Common myeloid progenitor, CD34-positive (primary cell): ENCODE data around the gene UBE2F.

Source experiments
- CTCF ChIA-PET: fragments of 350-600 bp; sonication (Branson Sonifier 250); formaldehyde crosslinking; loops from one replicate; lab custom pipeline; 2021; ENCODE audit warnings: antibody characterized with exemption; lab: Charles Lee
- POLR2A ChIA-PET: fragments of 350-600 bp; sonication (Branson Sonifier 250); formaldehyde crosslinking; loops from one replicate; lab custom pipeline; 2021; ENCODE audit warnings: antibody characterized with exemption; lab: Charles Lee
- DNase-seq, 3 donors: peaks; one replicate each; pipeline versions ENCODE4 v3.0.0 to v3.0.0-alpha.2; 2013
- H3K27ac ChIP-seq, 2 experiments: 1 replicate in 1 of 2; 2 replicates in 1 of 2; pipeline ENCODE4 v1.7.0; 2013; ENCODE audit warnings: inconsistent platforms in 2 of 2, low read length in 2 of 2, mild to moderate bottlenecking in 2 of 2, low read depth in 1 of 2, moderate library complexity in 1 of 2; ENCODE audit not compliant: severe bottlenecking in 2 of 2, insufficient read depth in 1 of 2, poor library complexity in 1 of 2
- H3K27me3 ChIP-seq, 5 experiments: replicated peaks in 2 of 5; 1 replicate in 3 of 5; 2 replicates in 2 of 5; pipeline versions ENCODE4 v1.6.1 to v1.7.0; 2013; ENCODE audit warnings: low read length in 4 of 5, mild to moderate bottlenecking in 2 of 5, moderate library complexity in 2 of 5, inconsistent platforms in 1 of 5; ENCODE audit not compliant: insufficient read depth in 5 of 5, control insufficient read depth in 4 of 5
- H3K36me3 ChIP-seq, 4 experiments: 1 replicate in 2 of 4; 2 replicates in 2 of 4; pipeline versions ENCODE4 v1.6.1 to v1.7.0; 2013; ENCODE audit warnings: low read length in 3 of 4, control low read depth in 1 of 4, mild to moderate bottlenecking in 1 of 4; ENCODE audit not compliant: control insufficient read depth in 4 of 4, insufficient read depth in 4 of 4
- H3K4me1 ChIP-seq, 4 experiments: 1 replicate in 3 of 4; 2 replicates in 1 of 4; pipeline versions ENCODE4 v1.6.1 to v1.7.1; 2013; ENCODE audit warnings: low read length in 3 of 4, mild to moderate bottlenecking in 3 of 4, control low read depth in 1 of 4, inconsistent platforms in 1 of 4, moderate library complexity in 1 of 4; ENCODE audit not compliant: control insufficient read depth in 4 of 4, insufficient read depth in 4 of 4; ENCODE audit errors: control extremely low read depth in 1 of 4
- H3K4me3 ChIP-seq, 7 experiments: 1 replicate in 4 of 7; 2 replicates in 3 of 7; pipeline versions ENCODE4 v1.5.1 to v1.7.0; 2013; ENCODE audit warnings: mild to moderate bottlenecking in 7 of 7, low read length in 6 of 7, moderate library complexity in 6 of 7, inconsistent platforms in 2 of 7, low read depth in 2 of 7, control low read depth in 1 of 7; ENCODE audit not compliant: insufficient read depth in 4 of 7, control insufficient read depth in 1 of 7; ENCODE audit errors: extremely low read depth in 1 of 7
- H3K9me3 ChIP-seq, 5 experiments: 1 replicate in 4 of 5; 2 replicates in 1 of 5; pipeline versions ENCODE4 v1.6.1 to v1.7.1; 2013; ENCODE audit warnings: low read length in 4 of 5, mild to moderate bottlenecking in 2 of 5, inconsistent platforms in 1 of 5, low read depth in 1 of 5, moderate library complexity in 1 of 5; ENCODE audit not compliant: control insufficient read depth in 4 of 5, insufficient read depth in 2 of 5; ENCODE audit errors: control extremely low read depth in 1 of 5
- WGBS: methylation state at CpG from one replicate; pipeline ENCODE4 v1.1.5; 2013; ENCODE audit not compliant: insufficient coverage; 5-methylcytosine and 5-hydroxymethylcytosine counted together

The UBE2F gene

GRCh38 chr2:238025741-238026360, 59.0 kb downstream of the UBE2F start:
- Histone ChIP-seq H3K4me3 (no peak overlapping the region), H3K27me3 (no peaks in the 10 kb centered on the region), H3K4me1 (peaks cover 5 to 18% (median 11%) of the 10 kb centered on the region in 4 experiments), H3K36me3 (peaks cover 4 to 39% (median 23%) of the 10 kb centered on the region in 4 experiments), H3K9me3 (no peaks in the 10 kb centered on the region), H3K27ac (no peak overlapping the region)
- no peak for DNase-seq
- POLR2A ChIA-PET = no interaction called here
- WGBS = 95% methylated on average over 7 of the region's 9 CpGs
- CTCF ChIA-PET = no interaction called here

- no peaks in the 10 kb centered on the region for H3K9me3 ChIP-seq
- no peak overlapping the region for H3K4me3 ChIP-seq
- 76% methylated on average over 2 of the region's 4 CpGs for WGBS
- ChIA-PET POLR2A (no interaction called here), CTCF (interaction anchor here (1.5 kb wide), 1 partner anchor 71 kb away, joined by 3 read pairs; no protein-coding TSS in a partner anchor)
- no peak for DNase-seq
- H3K27me3 ChIP-seq = no peaks in the 10 kb centered on the region
- H3K27ac ChIP-seq = no peak overlapping the region
- peaks cover 5 to 18% (median 11%) of the 10 kb centered on the region in 4 experiments for H3K4me1 ChIP-seq
- H3K36me3 ChIP-seq = peaks cover 7 to 43% (median 27%) of the 10 kb centered on the region in 4 experiments
Measured at GRCh38 chr2:238027058-238027457, 60.2 kb downstream of the UBE2F start.

- Histone ChIP-seq H3K9me3 (no peaks in the 10 kb centered on the region), H3K36me3 (peaks cover 7 to 49% (median 29%) of the 10 kb centered on the region in 4 experiments), H3K4me3 (no peak overlapping the region), H3K27me3 (no peaks in the 10 kb centered on the region), H3K4me1 (peaks cover 5 to 18% (median 11%) of the 10 kb centered on the region in 4 experiments), H3K27ac (no peak overlapping the region)
- 29% methylated on average over 8 of the region's 9 CpGs for WGBS
- DNase-seq = peak; percentile 34 to 79 (median 78)
- POLR2A ChIA-PET = no interaction called here
- CTCF ChIA-PET = interaction anchor here (0.6 to 1.6 kb wide), 6 partner anchors 9 to 166 kb away, joined by 3 to 4 read pairs (median 3); no protein-coding TSS in a partner anchor
Measured at GRCh38 chr2:238027591-238028415, 61.0 kb downstream of the UBE2F start.

- H3K9me3 ChIP-seq = no peaks in the 10 kb centered on the region
- no peak for DNase-seq
- WGBS = 100% methylated on average over 2 of the region's 3 CpGs
- no peaks in the 10 kb centered on the region for H3K27me3 ChIP-seq
- CTCF ChIA-PET = interaction anchor here (0.8 kb wide), 1 partner anchor 18 kb away, joined by 3 read pairs; no protein-coding TSS in a partner anchor
- POLR2A ChIA-PET = no interaction called here
- H3K36me3 ChIP-seq = peaks cover 7 to 61% (median 32%) of the 10 kb centered on the region in 4 experiments
- H3K4me1 ChIP-seq = peaks cover 5 to 18% (median 11%) of the 10 kb centered on the region in 4 experiments
- no peak overlapping the region for H3K27ac ChIP-seq
- no peak overlapping the region for H3K4me3 ChIP-seq
Measured at GRCh38 chr2:238029853-238030252, 63.0 kb downstream of the UBE2F start.

GRCh38 chr2:238030422-238031155, 63.8 kb downstream of the UBE2F start:
- CTCF ChIA-PET = no interaction called here
- POLR2A ChIA-PET = no interaction called here
- DNase-seq = no peak

GRCh38 chr2:238031751-238032150, 64.9 kb downstream of the UBE2F start:
- H3K27ac ChIP-seq = no peak overlapping the region
- no CpG with 5 or more reads among the region's 4 CpGs for WGBS
- H3K36me3 ChIP-seq = peaks cover 11 to 67% (median 41%) of the 10 kb centered on the region in 4 experiments
- CTCF ChIA-PET = no interaction called here
- H3K4me3 ChIP-seq = no peak overlapping the region
- no peaks in the 10 kb centered on the region for H3K27me3 ChIP-seq
- POLR2A ChIA-PET = no interaction called here
- no peaks in the 10 kb centered on the region for H3K9me3 ChIP-seq
- no peak for DNase-seq
- peaks cover 5 to 15% (median 11%) of the 10 kb centered on the region in 4 experiments for H3K4me1 ChIP-seq

More at GRCh38 chr2:238030422-238031155, 63.8 kb downstream of the UBE2F start:
- Histone ChIP-seq H3K27me3 (no peaks in the 10 kb centered on the region), H3K27ac (no peak overlapping the region), H3K9me3 (no peaks in the 10 kb centered on the region), H3K36me3 (peaks cover 7 to 62% (median 34%) of the 10 kb centered on the region in 4 experiments), H3K4me3 (no peak overlapping the region), H3K4me1 (peaks cover 5 to 18% (median 11%) of the 10 kb centered on the region in 4 experiments)
- 87% methylated on average over 7 of the region's 8 CpGs for WGBS
